AG04450 (cell line): ENCODE measurements around the gene CRTC3. TPM values are rescaled to one million over a fixed set of nuclear protein-coding genes. Genes with fewer than 3 reads are reported as not detected.

Experiments used
- CTCF ChIA-PET: fragments of 300-600, 350-600 bp; formaldehyde crosslinking; extraction: SDS; loops from one replicate; lab custom pipeline; 2022; ENCODE audit warnings: antibody characterized with exemption, inconsistent platforms; lab: Charles Lee
- POLR2A ChIA-PET: fragments of 350-600 bp; formaldehyde crosslinking; extraction: SDS; loops from one replicate; lab custom pipeline; 2021; ENCODE audit warnings: antibody characterized with exemption, inconsistent platforms; lab: Yijun Ruan, JAX
- DNase-seq: peaks from one replicate; pipeline ENCODE4 v3.0.0-alpha.2; 2011; ENCODE audit warnings: low read depth, low spot score
- H3K27ac ChIP-seq: one replicate; pipeline ENCODE4 v1.5.1; 2012; ENCODE audit warnings: low read depth, low read length, control low read depth
- H3K27me3 ChIP-seq: one replicate; pipeline ENCODE4 v1.6.0; 2012; ENCODE audit warnings: low read length; ENCODE audit not compliant: control insufficient read depth, insufficient read depth
- H3K4me3 ChIP-seq: 2 replicates; pipeline ENCODE4 v1.5.1; 2011; ENCODE audit warnings: mild to moderate bottlenecking, low read depth, low read length, control low read depth
- H3K9me3 ChIP-seq: 2 replicates; pipeline ENCODE4 v1.5.1; 2012; ENCODE audit warnings: low read length; ENCODE audit not compliant: control insufficient read depth, insufficient read depth
- CTCF ChIP-seq: IDR thresholded peaks from 2 replicates; pipeline ENCODE4 v1.5.1; 2011; ENCODE audit warnings: low read depth, low read length, control low read depth, inconsistent platforms
- polyA plus RNA-seq: library from polyadenylated mRNA; depleted of rRNA; stranded (reverse); fragments of >200 nt; gene quantifications from 2 replicates; pipeline ENCODE4 v1.2.3, GENCODE V29; 2011

The CRTC3 gene
- polyA plus RNA-seq, 1 experiment, result 23.1 TPM

GRCh38 chr15:90495067-90495466, 34.7 kb upstream of the CRTC3 start:
- no peak overlapping the region for H3K27ac ChIP-seq
- H3K27me3 ChIP-seq, result no peaks in the 10 kb centered on the region
- POLR2A ChIA-PET, result no interaction called here
- H3K9me3 ChIP-seq, result no peaks in the 10 kb centered on the region
- CTCF ChIA-PET, result interaction anchor here (1.1 kb wide), 1 partner anchor 175 kb away, joined by 3 read pairs; no protein-coding TSS in a partner anchor
- H3K4me3 ChIP-seq, result no peak overlapping the region
- no peak for DNase-seq
- TF ChIP-seq CTCF, result no peak

- H3K27ac ChIP-seq, result no peak overlapping the region
- CTCF ChIA-PET, result interaction anchor here (0.6 to 1.4 kb wide), 3 partner anchors 14 to 177 kb away, joined by 5 to 12 read pairs (median 10); no protein-coding TSS in a partner anchor
- H3K9me3 ChIP-seq, result no peaks in the 10 kb centered on the region
- no peaks in the 10 kb centered on the region for H3K27me3 ChIP-seq
- H3K4me3 ChIP-seq, result no peak overlapping the region
- DNase-seq, result no peak
- no peak for TF ChIP-seq CTCF
- POLR2A ChIA-PET, result no interaction called here
Measured at GRCh38 chr15:90496791-90497190, 32.9 kb upstream of the CRTC3 start.

- Histone ChIP-seq H3K4me3 (no peak overlapping the region), H3K27ac (no peak overlapping the region), H3K27me3 (no peaks in the 10 kb centered on the region), H3K9me3 (no peaks in the 10 kb centered on the region)
- DNase-seq, result no peak
- TF ChIP-seq CTCF, result no peak
- CTCF ChIA-PET, result interaction anchor here (0.6 to 1.4 kb wide), 3 partner anchors 15 to 177 kb away, joined by 5 to 12 read pairs (median 10); no protein-coding TSS in a partner anchor
- POLR2A ChIA-PET, result no interaction called here
Measured at GRCh38 chr15:90497376-90497775, 32.3 kb upstream of the CRTC3 start.

GRCh38 chr15:90497912-90498311, 31.8 kb upstream of the CRTC3 start:
- Histone ChIP-seq H3K4me3 (no peak overlapping the region), H3K9me3 (no peaks in the 10 kb centered on the region), H3K27me3 (no peaks in the 10 kb centered on the region), H3K27ac (no peak overlapping the region)
- DNase-seq, result no peak
- TF ChIP-seq CTCF, result no peak
- CTCF ChIA-PET, result interaction anchor here (1.1 to 1.4 kb wide), 2 partner anchors 15 to 178 kb away, joined by 5 to 10 read pairs; no protein-coding TSS in a partner anchor
- POLR2A ChIA-PET, result no interaction called here

- no peak for TF ChIP-seq CTCF
- H3K9me3 ChIP-seq, result no peaks in the 10 kb centered on the region
- no peak overlapping the region for H3K4me3 ChIP-seq
- ChIA-PET POLR2A (no interaction called here), CTCF (interaction anchor here (1.0 to 2.4 kb wide), 4 partner anchors 9 to 180 kb away, joined by 3 to 17 read pairs (median 5); no protein-coding TSS in a partner anchor)
- H3K27me3 ChIP-seq, result no peaks in the 10 kb centered on the region
- no peak overlapping the region for H3K27ac ChIP-seq
- DNase-seq, result no peak
Measured at GRCh38 chr15:90500171-90500570, 29.6 kb upstream of the CRTC3 start.
